ENCODE results near the gene PLXNB3.

The PLXNB3 gene

DNA sequence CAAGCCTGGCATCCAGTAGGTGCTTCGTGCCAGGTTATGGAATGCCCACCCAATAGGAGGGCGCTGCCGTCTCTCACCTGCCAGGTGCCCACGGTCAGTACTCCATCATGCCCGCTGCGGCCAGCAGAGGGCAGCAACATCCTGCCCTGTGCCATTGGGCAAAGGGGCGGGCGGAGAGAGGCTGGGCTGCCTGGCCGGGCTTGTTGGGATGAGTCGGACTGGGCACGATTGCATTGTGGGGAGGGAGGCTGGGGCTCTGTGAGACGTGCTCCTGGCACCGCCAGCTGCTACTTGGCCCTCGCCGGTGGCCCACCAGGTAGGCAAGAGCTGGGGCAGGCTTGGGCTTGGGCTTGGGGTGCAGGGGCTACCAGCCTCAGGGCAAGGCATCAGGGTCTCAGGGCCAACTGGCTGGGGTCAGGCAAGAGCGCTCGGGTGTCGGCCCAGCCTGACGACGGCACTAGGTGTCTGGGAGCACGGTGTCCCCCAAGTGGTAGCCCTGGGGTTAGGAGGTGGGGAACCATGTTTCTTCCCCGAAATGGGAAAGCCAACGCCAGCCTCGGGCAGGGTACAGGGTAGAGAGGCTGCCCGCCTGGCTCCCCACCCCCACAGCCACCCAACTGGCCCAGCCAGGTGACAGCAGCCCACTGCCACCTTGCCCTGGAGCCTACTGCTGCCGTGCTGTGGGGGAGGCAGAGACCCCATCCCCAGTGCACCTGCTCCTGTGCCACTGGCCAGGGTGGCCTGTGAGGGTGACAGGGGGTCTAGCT lies at the start of gene PLXNB3:
PLXNB3 (plus strand) TSS at position 261 of the 767 bp plus-strand sequence. CDS start 1,287 bp downstream, outside the sequence.
- DNase-seq = peak; percentile 66
- peak within 1 kb of the TSS in 1 of 2 donors; percentile 44 for H3K4me3 Mint-ChIP-seq
- peaks cover 0 to 10% of the 10 kb centered on the region in 2 donors for H3K27me3 Mint-ChIP-seq
- no peaks in the 10 kb centered on the region for H3K9me3 Mint-ChIP-seq
- peaks cover 19 to 31% of the 10 kb centered on the region in 2 donors for H3K4me1 Mint-ChIP-seq
- H3K36me3 Mint-ChIP-seq = no peaks in the 10 kb centered on the region
- peak; percentile 82 for ATAC-seq (replicated peaks)
- peak within 1 kb of the TSS; percentile 67 for H3K27ac Mint-ChIP-seq

DNA sequence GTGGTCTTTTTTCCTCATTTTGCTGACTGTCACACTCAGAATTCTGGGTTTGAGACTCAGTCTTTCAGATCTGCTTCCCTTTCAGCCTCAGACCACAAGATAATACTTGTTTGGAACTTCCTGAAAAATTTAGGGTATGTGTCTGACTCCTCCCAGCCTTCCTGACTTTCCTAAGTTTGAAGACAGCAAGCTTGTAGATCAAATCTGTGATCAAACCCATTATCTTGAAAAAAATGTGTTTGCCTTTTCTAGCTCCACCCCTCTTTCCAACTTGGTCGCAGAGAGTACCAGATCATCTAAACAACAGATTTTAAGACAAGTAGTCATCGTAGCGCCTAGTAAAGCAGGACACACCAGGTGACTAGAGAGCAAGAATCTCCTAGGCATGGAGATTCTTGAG lies 49.8 kb upstream of the PLXNB3 start:
- Mint-ChIP-seq H3K36me3 (peaks cover 20 to 22% of the 10 kb centered on the region in 2 donors), H3K27ac (no peak overlapping the region), H3K9me3 (no peaks in the 10 kb centered on the region), H3K4me3 (no peak overlapping the region), H3K27me3 (no peaks in the 10 kb centered on the region), H3K4me1 (peaks cover 0 to 6% of the 10 kb centered on the region in 2 donors)
- ATAC-seq (replicated peaks) (no peak), DNase-seq (no peak)

DNA sequence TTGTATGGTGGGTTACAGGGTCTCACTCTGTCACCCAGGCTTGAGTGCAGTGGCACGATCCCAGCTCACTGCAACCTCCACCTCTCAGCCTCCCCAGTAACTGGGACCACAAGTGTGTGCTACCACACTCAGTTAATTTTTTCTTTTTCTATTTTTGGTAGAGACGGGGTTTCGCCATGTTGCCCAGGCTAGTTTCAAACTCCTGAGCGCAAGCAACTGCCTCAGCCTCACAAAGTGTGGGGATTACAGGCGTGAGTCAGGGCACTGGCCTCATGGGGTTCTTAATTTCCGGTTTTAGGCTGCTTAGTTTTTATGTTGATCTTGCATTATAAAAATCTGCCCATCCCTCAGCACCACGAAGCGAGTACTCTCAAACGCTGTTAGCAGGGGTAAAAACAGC lies 46.6 kb upstream of the PLXNB3 start:
- Mint-ChIP-seq H3K27ac (no peak overlapping the region), H3K9me3 (no peaks in the 10 kb centered on the region), H3K4me1 (peaks cover 4 to 7% of the 10 kb centered on the region in 2 donors), H3K36me3 (peaks cover 13 to 20% of the 10 kb centered on the region in 2 donors), H3K4me3 (no peak overlapping the region), H3K27me3 (no peaks in the 10 kb centered on the region)
- no peak for DNase-seq
- no peak for ATAC-seq (replicated peaks)

DNA sequence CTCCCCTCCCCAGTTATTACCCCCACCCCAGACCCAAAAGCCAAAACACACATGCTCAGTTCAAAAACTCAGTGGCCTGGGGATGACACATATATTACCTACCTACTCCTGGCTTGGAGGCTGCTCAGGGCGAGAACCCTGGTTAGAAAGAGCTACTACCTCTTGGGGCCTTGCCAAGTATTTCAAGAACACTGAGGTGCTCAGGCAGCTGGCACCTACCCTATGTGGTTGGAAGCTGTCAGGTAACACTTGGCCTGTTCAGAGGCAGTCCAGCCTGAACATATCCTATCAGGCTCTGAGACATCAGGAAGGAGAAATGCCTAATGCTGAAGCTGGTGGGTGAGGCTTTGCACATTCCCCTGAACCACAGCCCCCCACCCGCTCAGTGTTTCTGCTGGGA lies 44.8 kb upstream of the PLXNB3 start:
- Mint-ChIP-seq H3K36me3 (peaks cover 9 to 12% of the 10 kb centered on the region in 2 donors), H3K4me1 (peaks cover 6 to 12% of the 10 kb centered on the region in 2 donors), H3K4me3 (no peak overlapping the region), H3K9me3 (no peaks in the 10 kb centered on the region), H3K27ac (no peak overlapping the region), H3K27me3 (no peaks in the 10 kb centered on the region)
- DNase-seq (no peak), ATAC-seq (replicated peaks) (no peak)

DNA sequence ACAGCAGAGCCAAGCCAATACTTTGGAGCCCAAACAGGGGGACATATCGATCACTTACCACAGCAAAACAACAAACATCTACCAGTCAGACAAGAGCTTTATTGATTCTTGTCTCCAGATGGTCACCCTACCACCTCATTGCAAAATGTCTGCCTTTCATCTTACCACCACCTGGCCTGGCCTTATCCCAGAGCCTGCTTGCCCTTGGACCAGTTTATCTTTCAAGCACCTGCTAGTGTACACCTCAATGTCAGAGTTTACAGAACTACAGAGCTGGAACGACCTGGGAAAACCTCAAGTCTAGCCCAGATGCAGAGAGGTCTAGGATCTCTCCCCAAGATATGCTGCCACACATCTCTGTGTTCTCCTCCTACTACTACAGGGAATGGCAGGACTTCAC lies 44.3 kb upstream of the PLXNB3 start:
- no peak overlapping the region for H3K4me3 Mint-ChIP-seq
- H3K27ac Mint-ChIP-seq = no peak overlapping the region
- H3K36me3 Mint-ChIP-seq = peaks cover 9 to 12% of the 10 kb centered on the region in 2 donors
- DNase-seq (no peak), ATAC-seq (replicated peaks) (no peak)
- H3K9me3 Mint-ChIP-seq = no peaks in the 10 kb centered on the region
- H3K4me1 Mint-ChIP-seq = peaks cover 6 to 12% of the 10 kb centered on the region in 2 donors
- no peaks in the 10 kb centered on the region for H3K27me3 Mint-ChIP-seq

DNA sequence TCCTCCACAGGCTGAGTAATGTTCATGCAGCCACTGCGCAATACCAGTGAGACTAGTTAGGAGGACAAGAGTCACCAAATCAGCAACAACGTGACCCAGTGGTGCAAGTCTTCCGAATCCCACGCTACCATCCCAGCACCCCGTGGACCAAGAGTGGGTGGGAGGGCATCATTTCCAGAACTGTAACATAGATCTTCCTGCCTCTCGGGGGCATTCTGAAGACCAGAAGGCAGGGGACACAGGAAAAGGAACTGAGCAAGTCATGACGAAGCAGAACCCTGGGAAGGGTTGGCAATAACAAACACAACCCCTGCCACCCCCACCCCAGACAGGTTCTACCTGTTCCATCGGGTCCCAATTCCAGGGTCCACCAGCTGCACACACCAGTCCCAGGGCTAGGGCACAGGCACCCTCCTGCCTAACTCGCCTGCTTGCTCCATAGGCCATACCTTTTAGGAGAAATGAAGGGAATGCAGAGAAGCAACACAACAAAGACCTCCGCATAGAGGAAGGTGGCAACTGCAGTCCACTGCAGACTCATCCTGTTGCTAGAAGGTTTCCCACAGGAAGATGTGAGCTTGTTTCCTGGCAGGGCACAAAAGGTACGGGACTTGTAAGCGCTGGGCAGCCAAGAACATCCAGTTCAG lies 41.2 kb upstream of the PLXNB3 start:
- peaks cover 4 to 12% of the 10 kb centered on the region in 2 donors for H3K36me3 Mint-ChIP-seq
- no peaks in the 10 kb centered on the region for H3K27me3 Mint-ChIP-seq
- ATAC-seq (replicated peaks) (no peak), DNase-seq (no peak)
- no peaks in the 10 kb centered on the region for H3K9me3 Mint-ChIP-seq
- H3K27ac Mint-ChIP-seq = peak overlapping the region; percentile 93
- peak overlapping the region; percentile 89 to 91 for H3K4me3 Mint-ChIP-seq
- H3K4me1 Mint-ChIP-seq = peaks cover 21 to 33% of the 10 kb centered on the region in 2 donors

DNA sequence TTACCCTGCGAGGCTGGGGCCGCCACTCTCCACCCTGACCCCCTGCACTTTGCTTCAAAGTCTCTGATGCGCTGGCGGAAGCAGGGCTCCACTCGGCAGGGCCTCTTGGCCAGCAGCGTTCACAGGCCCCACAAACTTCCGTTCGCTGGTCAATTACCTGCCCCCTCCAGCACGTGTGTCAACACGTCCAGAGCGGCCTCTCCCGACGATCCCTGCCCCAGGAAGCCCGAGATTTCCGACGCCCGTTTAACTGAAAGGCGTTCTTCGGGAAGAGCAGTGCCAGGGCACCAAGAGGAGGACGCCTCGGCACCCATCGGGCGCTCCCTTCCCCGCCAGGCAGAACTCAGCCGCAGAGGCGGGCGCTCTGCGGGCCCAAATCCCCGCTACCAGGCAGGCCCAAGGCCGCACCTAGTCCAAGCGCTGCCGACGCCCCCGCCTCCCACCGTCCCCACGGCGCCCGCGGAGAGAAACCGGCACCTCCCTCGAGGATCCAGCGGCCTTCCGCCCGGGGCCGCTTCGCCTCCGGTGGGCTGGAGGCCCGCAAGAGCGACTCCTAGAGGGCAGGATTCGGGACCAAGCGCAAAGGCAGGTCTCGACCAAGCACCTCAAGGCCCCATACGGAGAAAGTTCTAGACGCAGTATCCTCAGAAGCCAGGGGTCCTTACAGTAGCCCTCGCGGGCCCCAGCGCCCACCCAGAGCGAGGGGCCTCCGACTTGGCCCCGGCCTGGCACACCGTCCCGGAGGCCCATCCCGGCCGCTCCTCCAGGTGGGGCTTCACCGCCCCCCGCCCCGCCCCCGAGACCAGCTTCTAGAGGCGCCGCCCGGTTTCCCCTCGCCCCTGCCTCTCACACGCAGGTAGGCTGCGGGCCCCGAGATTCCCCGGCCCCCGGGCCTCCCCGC lies 40.4 kb upstream of the PLXNB3 start:
- peaks cover 4 to 11% of the 10 kb centered on the region in 2 donors for H3K36me3 Mint-ChIP-seq
- no peaks in the 10 kb centered on the region for H3K27me3 Mint-ChIP-seq
- DNase-seq (peak; percentile 54), ATAC-seq (replicated peaks) (peak; percentile 33 to 37)
- H3K27ac Mint-ChIP-seq = peak overlapping the region; percentile 95
- H3K4me3 Mint-ChIP-seq = peak overlapping the region; percentile 89 to 91
- H3K4me1 Mint-ChIP-seq = peaks cover 22 to 34% of the 10 kb centered on the region in 2 donors
- H3K9me3 Mint-ChIP-seq = no peaks in the 10 kb centered on the region

DNA sequence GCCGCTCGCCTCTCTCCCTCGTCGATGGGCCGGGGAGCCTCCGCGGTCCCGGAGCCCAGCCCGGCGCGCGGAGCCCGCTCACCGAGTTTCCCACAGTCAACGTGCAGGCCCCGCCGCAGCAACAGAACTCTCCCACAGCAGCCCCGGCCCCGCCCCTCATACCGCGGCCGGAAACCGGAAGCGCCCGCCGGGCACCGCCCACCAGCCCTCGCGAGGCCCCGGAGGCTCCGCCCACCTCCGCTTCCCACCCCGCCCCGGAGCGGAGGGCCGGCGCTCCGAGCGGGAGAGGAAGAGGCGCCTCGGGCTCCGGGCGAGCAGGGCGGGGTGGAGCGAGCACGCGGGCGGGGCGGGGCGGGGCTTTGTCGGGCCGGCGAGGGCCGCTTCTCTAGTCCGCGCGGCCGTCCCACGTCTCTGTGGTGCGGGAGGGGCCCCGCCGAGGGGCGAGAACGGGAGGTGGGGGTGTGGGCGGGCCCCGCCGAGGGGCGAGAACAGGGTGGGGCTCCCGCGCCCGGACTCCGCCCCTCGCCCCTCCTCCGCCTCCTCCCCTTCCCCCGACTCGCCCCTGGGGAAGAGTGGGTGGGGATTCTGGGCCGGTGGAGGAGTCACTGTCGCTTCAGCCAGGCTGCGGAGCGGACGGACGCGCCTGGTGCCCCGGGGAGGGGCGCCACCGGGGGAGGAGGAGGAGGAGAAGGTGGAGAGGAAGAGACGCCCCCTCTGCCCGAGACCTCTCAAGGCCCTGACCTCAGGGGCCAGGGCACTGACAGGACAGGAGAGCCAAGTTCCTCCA lies 39.6 kb upstream of the PLXNB3 start, which contains the start of the genes ABCD1 and BCAP31:
ABCD1 (plus strand) TSS at position 605 of the 787 bp plus-strand sequence. CDS start 411 bp downstream, outside the sequence.
BCAP31 (minus strand) TSS at position 136 of the 787 bp plus-strand sequence. CDS start 1,143 bp downstream, outside the sequence.
- Mint-ChIP-seq H3K4me3 (peak within 1 kb of the TSS; percentile 89 to 91), H3K27ac (peak within 1 kb of the TSS; percentile 95), H3K9me3 (no peaks in the 10 kb centered on the region), H3K27me3 (no peaks in the 10 kb centered on the region), H3K4me1 (peaks cover 19 to 34% of the 10 kb centered on the region in 2 donors), H3K36me3 (peaks cover under 1 to 4% of the 10 kb centered on the region in 2 donors)
- ATAC-seq (replicated peaks) (peak; percentile 70 to 76), DNase-seq (peak; percentile 85)

DNA sequence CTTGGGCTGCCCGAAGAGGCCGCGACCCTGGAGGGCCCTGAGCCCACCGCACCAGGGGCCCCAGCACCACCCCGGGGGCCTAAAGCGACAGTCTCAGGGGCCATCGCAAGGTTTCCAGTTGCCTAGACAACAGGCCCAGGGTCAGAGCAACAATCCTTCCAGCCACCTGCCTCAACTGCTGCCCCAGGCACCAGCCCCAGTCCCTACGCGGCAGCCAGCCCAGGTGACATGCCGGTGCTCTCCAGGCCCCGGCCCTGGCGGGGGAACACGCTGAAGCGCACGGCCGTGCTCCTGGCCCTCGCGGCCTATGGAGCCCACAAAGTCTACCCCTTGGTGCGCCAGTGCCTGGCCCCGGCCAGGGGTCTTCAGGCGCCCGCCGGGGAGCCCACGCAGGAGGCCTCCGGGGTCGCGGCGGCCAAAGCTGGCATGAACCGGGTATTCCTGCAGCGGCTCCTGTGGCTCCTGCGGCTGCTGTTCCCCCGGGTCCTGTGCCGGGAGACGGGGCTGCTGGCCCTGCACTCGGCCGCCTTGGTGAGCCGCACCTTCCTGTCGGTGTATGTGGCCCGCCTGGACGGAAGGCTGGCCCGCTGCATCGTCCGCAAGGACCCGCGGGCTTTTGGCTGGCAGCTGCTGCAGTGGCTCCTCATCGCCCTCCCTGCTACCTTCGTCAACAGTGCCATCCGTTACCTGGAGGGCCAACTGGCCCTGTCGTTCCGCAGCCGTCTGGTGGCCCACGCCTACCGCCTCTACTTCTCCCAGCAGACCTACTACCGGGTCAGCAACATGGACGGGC lies 38.8 kb upstream of the PLXNB3 start:
- no peaks in the 10 kb centered on the region for H3K27me3 Mint-ChIP-seq
- ATAC-seq (replicated peaks) (peak; percentile 0 to 5), DNase-seq (no peak)
- peaks cover 4% of the 10 kb centered on the region in 2 donors for H3K36me3 Mint-ChIP-seq
- H3K4me3 Mint-ChIP-seq = peak overlapping the region; percentile 76 to 81
- H3K9me3 Mint-ChIP-seq = no peaks in the 10 kb centered on the region
- peak overlapping the region; percentile 80 for H3K27ac Mint-ChIP-seq
- peaks cover 19 to 34% of the 10 kb centered on the region in 2 donors for H3K4me1 Mint-ChIP-seq

DNA sequence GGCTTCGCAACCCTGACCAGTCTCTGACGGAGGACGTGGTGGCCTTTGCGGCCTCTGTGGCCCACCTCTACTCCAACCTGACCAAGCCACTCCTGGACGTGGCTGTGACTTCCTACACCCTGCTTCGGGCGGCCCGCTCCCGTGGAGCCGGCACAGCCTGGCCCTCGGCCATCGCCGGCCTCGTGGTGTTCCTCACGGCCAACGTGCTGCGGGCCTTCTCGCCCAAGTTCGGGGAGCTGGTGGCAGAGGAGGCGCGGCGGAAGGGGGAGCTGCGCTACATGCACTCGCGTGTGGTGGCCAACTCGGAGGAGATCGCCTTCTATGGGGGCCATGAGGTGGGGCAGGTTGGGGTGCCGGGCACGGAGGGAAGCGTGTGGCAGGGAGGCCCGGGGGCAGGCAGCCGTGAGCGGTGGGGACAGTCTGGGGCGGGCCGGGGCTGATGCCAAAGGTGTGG lies 38.2 kb upstream of the PLXNB3 start:
- Mint-ChIP-seq H3K4me1 (peaks cover 19 to 36% of the 10 kb centered on the region in 2 donors), H3K27ac (peak overlapping the region; percentile 85), H3K36me3 (peaks cover 7 to 8% of the 10 kb centered on the region in 2 donors), H3K4me3 (peak overlapping the region; percentile 71 to 77), H3K27me3 (no peaks in the 10 kb centered on the region), H3K9me3 (no peaks in the 10 kb centered on the region)
- DNase-seq (no peak), ATAC-seq (replicated peaks) (no peak)

DNA sequence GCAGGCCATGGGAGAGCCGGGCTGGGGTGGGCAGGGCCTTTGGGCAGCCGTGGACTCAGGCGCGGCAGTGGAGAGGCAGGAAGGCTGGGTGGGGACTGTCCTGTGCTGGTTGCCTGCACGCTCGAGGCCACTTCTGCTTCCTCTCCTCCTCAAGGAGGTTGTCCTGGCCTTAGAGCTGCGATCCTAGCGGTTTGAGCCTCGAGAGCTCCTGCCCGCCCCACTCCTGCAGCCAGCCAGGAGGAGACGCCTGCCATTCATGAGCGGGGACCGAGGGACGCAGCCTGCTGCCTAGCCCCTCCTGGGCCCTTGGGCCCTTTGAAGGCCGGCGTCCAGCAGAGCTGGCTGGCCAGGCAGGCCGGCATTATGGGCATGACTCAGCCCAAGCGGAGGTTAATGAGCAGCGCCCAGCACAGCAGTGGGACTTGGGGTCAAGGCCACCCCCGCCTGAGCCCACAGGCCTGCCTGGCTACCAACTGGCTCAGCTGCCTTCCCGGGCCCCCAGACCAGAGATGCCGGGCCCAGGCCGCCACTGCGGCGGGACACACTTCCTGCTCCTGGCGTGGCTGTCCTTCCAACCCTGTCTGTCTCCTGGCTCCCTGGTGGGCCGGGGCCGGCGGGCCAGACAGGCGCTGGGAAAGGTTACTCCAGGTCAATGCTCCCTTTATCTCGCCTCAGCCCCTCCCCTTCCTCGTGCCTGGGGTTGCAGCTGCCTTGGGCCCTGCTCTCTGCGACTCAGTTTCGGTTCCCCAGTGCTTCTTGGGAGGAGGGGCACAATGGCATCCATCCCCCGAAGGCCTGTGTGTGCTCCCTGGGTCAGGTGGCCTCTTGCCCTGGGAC lies 37.5 kb upstream of the PLXNB3 start:
- peak; percentile 72 for DNase-seq
- H3K4me3 Mint-ChIP-seq = peak overlapping the region; percentile 71 to 77
- H3K4me1 Mint-ChIP-seq = peaks cover 22 to 43% of the 10 kb centered on the region in 2 donors
- H3K27ac Mint-ChIP-seq = peak overlapping the region; percentile 85
- ATAC-seq (replicated peaks) = peak; percentile 66 to 68
- H3K9me3 Mint-ChIP-seq = peaks cover under 1 to 4% of the 10 kb centered on the region in 2 donors
- H3K36me3 Mint-ChIP-seq = peaks cover 11 to 13% of the 10 kb centered on the region in 2 donors
- H3K27me3 Mint-ChIP-seq = no peaks in the 10 kb centered on the region

Measured in stimulated activated naive B cell treated with anti-CD40 and anti-IgM and Interleukin-4, amounts not matched to agents 10 μg/mL and 1 μg/mL and 100 μg/mL, for 72 hours (primary cell).